Activated T-cell treated with anti-CD3 and anti-CD28 coated beads for 48 hours (primary cell): Measurements from ENCODE around the gene SLC25A23.
"Not testable (repeated sequence)": the region's sequence is repeated elsewhere in the genome, so short reads cannot be mapped to it uniquely, and the experiment has no call there.

ENCODE experiments used
- DNase-seq: peaks from one replicate; pipeline ENCODE4 v3.0.0-alpha.2; 2020; ENCODE audit warnings: low read depth

SLC25A23 gene

GRCh38 chr19:6402058-6402457, 57.5 kb downstream of the SLC25A23 start:
- no peak for DNase-seq

- not testable (repeated sequence) for DNase-seq
Observed at GRCh38 chr19:6400062-6400944, 59.3 kb downstream of the SLC25A23 start.

- DNase-seq = no peak
Observed at GRCh38 chr19:6396305-6396704, 63.3 kb downstream of the SLC25A23 start.

GRCh38 chr19:6394831-6395230, 64.8 kb downstream of the SLC25A23 start:
- DNase-seq = no peak

- no peak for DNase-seq
Observed at GRCh38 chr19:6393983-6394412, 65.6 kb downstream of the SLC25A23 start.

- DNase-seq = peak; percentile 89
Observed at GRCh38 chr19:6393074-6393982, 66.3 kb downstream of the SLC25A23 start, which contains the start of gene GTF2F1. GTF2F1 (minus strand) TSS chr19:6393164; CDS start chr19:6392995, 169 bp downstream.

- DNase-seq = no peak
Observed at GRCh38 chr19:6392221-6393073, 67.1 kb downstream of the SLC25A23 start.
